Smooth muscle cell (in vitro differentiated cells): ENCODE results near the gene YWHAG. TPM values are rescaled to one million over a fixed set of nuclear protein-coding genes. Genes with fewer than 3 reads are reported as not detected.

Experiments
- DNase-seq: peaks from one replicate; lab custom pipeline; 2025; ENCODE audit not compliant: unreplicated experiment; lab: John Stamatoyannopoulos, UW
- H2AFZ ChIP-seq: fragments of 200-600 bp; sonication (generic); 2 replicates; pipeline ENCODE4 v1.6.0; 2016; ENCODE audit warnings: antibody characterized with exemption, low read depth, mild to moderate bottlenecking
- H3F3A ChIP-seq: fragments of 200-600 bp; sonication (generic); 2 replicates; pipeline ENCODE4 v1.6.0; 2017; ENCODE audit warnings: antibody characterized with exemption, low read depth
- H3K27ac ChIP-seq: fragments of 200-600 bp; sonication (generic); 2 replicates; pipeline ENCODE4 v1.5.1; 2016; ENCODE audit warnings: low read depth, mild to moderate bottlenecking
- H3K27me3 ChIP-seq: fragments of 200-600 bp; sonication (generic); 2 replicates; pipeline ENCODE4 v1.6.1; 2016; ENCODE audit warnings: low read depth, mild to moderate bottlenecking
- H3K36me3 ChIP-seq: fragments of 200-600 bp; sonication (generic); 2 replicates; pipeline ENCODE4 v1.5.1; 2016; ENCODE audit warnings: low read depth
- H3K4me1 ChIP-seq: fragments of 200-600 bp; sonication (generic); 2 replicates; pipeline ENCODE4 v1.5.1; 2016; ENCODE audit warnings: low read depth
- H3K4me2 ChIP-seq: fragments of 200-600 bp; sonication (generic); 2 replicates; pipeline ENCODE4 v1.6.0; 2016; ENCODE audit warnings: mild to moderate bottlenecking
- H3K4me3 ChIP-seq: fragments of 200-600 bp; sonication (generic); 2 replicates; pipeline ENCODE4 v1.5.1; 2016; ENCODE audit warnings: mild to moderate bottlenecking
- H3K79me2 ChIP-seq: fragments of 200-600 bp; sonication (generic); 2 replicates; pipeline ENCODE4 v1.6.0; 2016; ENCODE audit warnings: low read depth, mild to moderate bottlenecking
- H3K9ac ChIP-seq: fragments of 200-600 bp; sonication (generic); 2 replicates; pipeline ENCODE4 v1.6.0; 2016; ENCODE audit warnings: low read depth
- H3K9me3 ChIP-seq: fragments of 200-600 bp; sonication (generic); replicated peaks from 2 replicates; pipeline ENCODE4 v1.5.1; 2016; ENCODE audit warnings: low read depth
- H4K20me1 ChIP-seq: fragments of 200-600 bp; sonication (generic); 2 replicates; pipeline ENCODE4 v1.6.0; 2016; ENCODE audit warnings: low read depth
- CTCF ChIP-seq: fragments of 200-600 bp; sonication (generic); IDR thresholded peaks from 2 replicates; pipeline ENCODE4 v1.5.1; 2017; ENCODE audit warnings: borderline replicate concordance, mild to moderate bottlenecking, antibody characterized with exemption; ENCODE audit not compliant: insufficient read depth, poor library complexity, severe bottlenecking
- WGBS: methylation state at CpG from one replicate; pipeline ENCODE4 v1.1.7; 2016; ENCODE audit warnings: low lambda C conversion rate; 5-methylcytosine and 5-hydroxymethylcytosine counted together
- polyA plus RNA-seq: library from polyadenylated mRNA; unstranded; fragments of >200 nt; fragmentation: Nextera tagmentation; extraction: Ambion mirVana; gene quantifications from 2 replicates; pipeline ENCODE4 v1.2.1, GENCODE V29; 2016
- total RNA-seq: library from RNA; depleted of rRNA; stranded (reverse); fragments of >200 nt; gene quantifications from 2 replicates; pipeline ENCODE4 v1.2.3, GENCODE V29; 2014

The YWHAG gene
- total RNA-seq (132 and 142 TPM in 2 replicates), polyA plus RNA-seq (17.6 and 21.1 TPM in 2 replicates)

GRCh38 chr7:76358481-76359110 lies at the start of gene YWHAG:
Gene YWHAG, minus strand, starts transcription at chr7:76358991. Its CDS starts 183 bp downstream, at chr7:76358808.
- under 1% methylated on average over 58 of the region's 80 CpGs for WGBS
- H3K4me1 ChIP-seq, result peaks cover 24% of the 10 kb centered on the region
- H2AFZ ChIP-seq, result peak within 1 kb of the TSS; percentile 64
- H3K27ac ChIP-seq, result peak within 1 kb of the TSS; percentile 99
- H3K4me2 ChIP-seq, result peak within 1 kb of the TSS; percentile 89
- peaks cover 9% of the 10 kb centered on the region for H3F3A ChIP-seq
- DNase-seq, result peak; percentile 99
- no peaks in the 10 kb centered on the region for H3K9me3 ChIP-seq
- peaks cover 46% of the 10 kb centered on the region for H4K20me1 ChIP-seq
- H3K9ac ChIP-seq, result peak within 1 kb of the TSS; percentile 100
- TF ChIP-seq CTCF, result no peak
- peak within 1 kb of the TSS; percentile 87 for H3K4me3 ChIP-seq
- peaks cover 51% of the 10 kb centered on the region for H3K79me2 ChIP-seq
- H3K36me3 ChIP-seq, result no peaks in the 10 kb centered on the region
- H3K27me3 ChIP-seq, result no peaks in the 10 kb centered on the region

GRCh38 chr7:76408121-76408560 lies 49.4 kb upstream of the YWHAG start:
- Histone ChIP-seq H3K4me3 (no peak overlapping the region), H3K36me3 (no peaks in the 10 kb centered on the region), H3K79me2 (no peaks in the 10 kb centered on the region), H3K4me2 (no peak overlapping the region), H3K9ac (no peak overlapping the region), H4K20me1 (no peaks in the 10 kb centered on the region), H3F3A (no peaks in the 10 kb centered on the region), H3K4me1 (no peaks in the 10 kb centered on the region), H3K27me3 (no peaks in the 10 kb centered on the region), H3K27ac (no peak overlapping the region), H3K9me3 (no peaks in the 10 kb centered on the region), H2AFZ (no peak overlapping the region)
- no peak for DNase-seq
- no peak for TF ChIP-seq CTCF

GRCh38 chr7:76407718-76408117 lies 48.9 kb upstream of the YWHAG start:
- H3K4me3 ChIP-seq, result no peak overlapping the region
- no peaks in the 10 kb centered on the region for H3K27me3 ChIP-seq
- DNase-seq, result no peak
- no peaks in the 10 kb centered on the region for H3K79me2 ChIP-seq
- H2AFZ ChIP-seq, result no peak overlapping the region
- 88% methylated on average over 2 of the region's 4 CpGs for WGBS
- H3K9ac ChIP-seq, result no peak overlapping the region
- no peak overlapping the region for H3K27ac ChIP-seq
- H3K4me2 ChIP-seq, result no peak overlapping the region
- no peaks in the 10 kb centered on the region for H3F3A ChIP-seq
- H3K9me3 ChIP-seq, result no peaks in the 10 kb centered on the region
- no peak for TF ChIP-seq CTCF
- no peaks in the 10 kb centered on the region for H4K20me1 ChIP-seq
- H3K4me1 ChIP-seq, result no peaks in the 10 kb centered on the region
- H3K36me3 ChIP-seq, result no peaks in the 10 kb centered on the region

- Histone ChIP-seq H3K9me3 (no peaks in the 10 kb centered on the region), H3K4me3 (no peak overlapping the region), H3K4me2 (no peak overlapping the region), H2AFZ (no peak overlapping the region), H3F3A (no peaks in the 10 kb centered on the region), H4K20me1 (no peaks in the 10 kb centered on the region), H3K4me1 (no peaks in the 10 kb centered on the region), H3K79me2 (no peaks in the 10 kb centered on the region), H3K36me3 (no peaks in the 10 kb centered on the region), H3K27ac (no peak overlapping the region), H3K9ac (no peak overlapping the region), H3K27me3 (no peaks in the 10 kb centered on the region)
- TF ChIP-seq CTCF, result no peak
- DNase-seq, result no peak
- 87% methylated on average over 9 of the region's 9 CpGs for WGBS
Measured at GRCh38 chr7:76405738-76406137, 46.9 kb upstream of the YWHAG start.
